OCI-LY7 (cell line): ENCODE measurements around the gene ATP6V0B. TPM values are rescaled to one million over a fixed set of nuclear protein-coding genes. Genes with fewer than 3 reads are reported as not detected.

Source experiments
- BruUV-seq: library from RNA; stranded (reverse); fragments of 400-500 nt; replicated peaks from 2 replicates; lab custom pipeline; 2021; lab: Mats Ljungman, UMichigan
- CTCF ChIA-PET: fragments of 300-600 bp; sonication (Branson Sonifier 250); formaldehyde crosslinking; loops from one replicate; lab custom pipeline; 2022; ENCODE audit warnings: antibody characterized with exemption; ENCODE audit not compliant: unreplicated experiment; lab: Charles Lee
- POLR2A ChIA-PET: fragments of 300-600 bp; sonication (Branson Sonifier 250); formaldehyde crosslinking; loops from one replicate; lab custom pipeline; 2022; ENCODE audit warnings: antibody characterized with exemption; lab: Charles Lee
- DNase-seq: peaks from one replicate; pipeline ENCODE4 v3.0.0-alpha.2; 2015; ENCODE audit warnings: low spot score
- H2AFZ ChIP-seq: fragments of 200-600 bp; sonication (generic), shearing (Covaris generic); 2 replicates; pipeline ENCODE4 v1.6.1; 2014; ENCODE audit warnings: mild to moderate bottlenecking, antibody characterized with exemption, low read length, moderate library complexity
- H3K27ac ChIP-seq: fragments of 200-600 bp; sonication (generic); 2 replicates; pipeline ENCODE4 v1.5.1; 2014; ENCODE audit warnings: mixed run types, low read depth, mild to moderate bottlenecking, moderate library complexity, low read length, inconsistent platforms; ENCODE audit not compliant: poor library complexity, severe bottlenecking
- H3K36me3 ChIP-seq: fragments of 200-600 bp; sonication (generic); 2 replicates; pipeline ENCODE4 v1.6.1; 2014; ENCODE audit warnings: mild to moderate bottlenecking, antibody characterized with exemption, low read length, moderate library complexity, mixed read lengths; ENCODE audit not compliant: insufficient read depth
- H3K4me1 ChIP-seq: fragments of 200-600 bp; sonication (generic); 2 replicates; pipeline ENCODE4 v1.5.1; 2014; ENCODE audit warnings: mild to moderate bottlenecking, low read length; ENCODE audit not compliant: insufficient read depth, poor library complexity, severe bottlenecking
- H3K4me2 ChIP-seq: fragments of 200-600 bp; sonication (generic); 2 replicates; pipeline ENCODE4 v1.6.1; 2014; ENCODE audit warnings: mild to moderate bottlenecking, low read length
- H3K4me3 ChIP-seq: fragments of 200-600 bp; sonication (generic); 2 replicates; pipeline ENCODE4 v1.5.1; 2014; ENCODE audit warnings: mild to moderate bottlenecking, low read depth, low read length; ENCODE audit not compliant: poor library complexity, severe bottlenecking
- H3K79me2 ChIP-seq: fragments of 200-600 bp; sonication (generic); 2 replicates; pipeline ENCODE4 v1.6.1; 2016; ENCODE audit warnings: low read depth, mild to moderate bottlenecking, low read length, moderate library complexity, mixed read lengths; ENCODE audit not compliant: insufficient read depth
- H3K9me2 ChIP-seq: fragments of 200-600 bp; sonication (generic); 2 replicates; pipeline ENCODE4 v1.6.1; 2016; ENCODE audit warnings: mild to moderate bottlenecking, low read length, mixed read lengths; ENCODE audit not compliant: insufficient read depth
- H3K9me3 ChIP-seq: fragments of 200-600 bp; sonication (generic); 2 replicates; pipeline ENCODE4 v1.6.1; 2014; ENCODE audit warnings: mild to moderate bottlenecking, mixed run types, low read length, mixed read lengths
- H4K20me1 ChIP-seq: fragments of 200-600 bp; sonication (generic); 2 replicates; pipeline ENCODE4 v1.6.1; 2014; ENCODE audit warnings: mild to moderate bottlenecking, antibody characterized with exemption, low read length, moderate library complexity, mixed read lengths; ENCODE audit not compliant: insufficient read depth
- EZH2phosphoT487 ChIP-seq: fragments of 200-600 bp; sonication (generic); IDR thresholded peaks from 2 replicates; pipeline ENCODE4 v1.6.1; 2018; ENCODE audit warnings: low read depth, borderline replicate concordance, mild to moderate bottlenecking, mixed run types, antibody characterized with exemption, low read length, moderate library complexity, mixed read lengths
- intact Hi-C: fragments of 100-400 bp; cut with micrococcal nuclease; formaldehyde crosslinking; loops from one replicate; pipeline ENCODE4 v1.10.0; 2022; ENCODE audit not compliant: unreplicated experiment
- total RNA-seq, 2 experiments: library from RNA; depleted of rRNA in 1 of 2; stranded (reverse); fragments of >200 nt in 1 of 2; shearing (Covaris generic) in 1 of 2; gene quantifications; 2 replicates each; pipeline ENCODE4 v1.2.3, GENCODE V29; 2014 to 2022
- TF ChIP-seq, protein P1 (sequence below): fragments of 200-600 bp; sonication (generic); conservative IDR thresholded peaks from 2 replicates; pipeline ENCODE4 v1.5.1; 2014; ENCODE audit warnings: mild to moderate bottlenecking, antibody characterized with exemption, low read length, moderate library complexity, mixed read lengths

Gene ATP6V0B
- total RNA-seq, 2 experiments from 2014 or later: 68.4 to 97.1 TPM

DNA sequence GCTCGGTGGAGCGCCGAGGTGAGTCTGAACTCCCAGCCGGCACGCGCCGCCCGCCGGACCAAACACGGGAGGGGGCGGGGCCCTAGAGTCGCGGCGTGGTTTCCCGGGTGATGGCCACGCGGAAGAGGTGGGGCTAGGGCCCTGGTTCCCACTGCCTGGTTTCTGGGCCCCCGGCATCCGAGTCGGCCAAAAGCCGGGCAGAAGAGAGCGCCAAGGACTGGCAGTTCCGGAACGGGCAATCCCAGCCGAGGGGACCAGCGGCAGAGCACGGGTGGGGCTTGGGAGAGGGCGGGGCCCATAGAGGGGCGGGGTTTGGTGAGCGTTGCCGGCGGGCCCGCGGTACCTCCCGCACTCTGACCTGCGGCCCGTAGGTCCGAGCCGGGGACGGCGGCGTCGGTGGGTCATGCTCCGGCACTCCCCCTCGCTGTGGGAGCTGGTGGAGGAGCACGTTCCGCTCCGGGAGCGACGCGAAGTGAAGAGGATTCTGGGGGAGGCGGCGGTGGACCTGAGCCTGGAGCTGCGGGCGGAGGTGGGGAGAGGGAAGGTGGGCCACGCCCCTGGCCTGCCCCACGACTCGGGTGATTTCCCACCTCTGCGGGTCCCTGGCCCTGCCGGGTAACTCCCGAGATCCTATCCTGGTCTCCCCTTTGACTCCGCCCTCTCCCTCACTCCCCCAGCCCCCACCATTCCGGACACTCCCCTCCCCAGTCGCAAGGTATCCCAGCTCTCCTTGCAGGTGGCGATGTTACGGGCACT, 16.9 kb downstream of the ATP6V0B start, which contains the start of gene CCDC24:
TSS of gene CCDC24 (plus strand) at position 124 of the 756 bp plus-strand sequence. CDS start at position 404, 280 bp downstream.
- no peak within 1 kb of the TSS for H3K27ac ChIP-seq
- no peaks in the 10 kb centered on the region for H3K36me3 ChIP-seq
- peaks cover 28% of the 10 kb centered on the region for H3K4me1 ChIP-seq
- H4K20me1 ChIP-seq: no peaks in the 10 kb centered on the region
- TF ChIP-seq EZH2phosphoT487: no peak
- TF ChIP-seq, protein P1, sequence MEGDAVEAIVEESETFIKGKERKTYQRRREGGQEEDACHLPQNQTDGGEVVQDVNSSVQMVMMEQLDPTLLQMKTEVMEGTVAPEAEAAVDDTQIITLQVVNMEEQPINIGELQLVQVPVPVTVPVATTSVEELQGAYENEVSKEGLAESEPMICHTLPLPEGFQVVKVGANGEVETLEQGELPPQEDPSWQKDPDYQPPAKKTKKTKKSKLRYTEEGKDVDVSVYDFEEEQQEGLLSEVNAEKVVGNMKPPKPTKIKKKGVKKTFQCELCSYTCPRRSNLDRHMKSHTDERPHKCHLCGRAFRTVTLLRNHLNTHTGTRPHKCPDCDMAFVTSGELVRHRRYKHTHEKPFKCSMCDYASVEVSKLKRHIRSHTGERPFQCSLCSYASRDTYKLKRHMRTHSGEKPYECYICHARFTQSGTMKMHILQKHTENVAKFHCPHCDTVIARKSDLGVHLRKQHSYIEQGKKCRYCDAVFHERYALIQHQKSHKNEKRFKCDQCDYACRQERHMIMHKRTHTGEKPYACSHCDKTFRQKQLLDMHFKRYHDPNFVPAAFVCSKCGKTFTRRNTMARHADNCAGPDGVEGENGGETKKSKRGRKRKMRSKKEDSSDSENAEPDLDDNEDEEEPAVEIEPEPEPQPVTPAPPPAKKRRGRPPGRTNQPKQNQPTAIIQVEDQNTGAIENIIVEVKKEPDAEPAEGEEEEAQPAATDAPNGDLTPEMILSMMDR: no peak
- intact Hi-C loops: loop anchor here (1.0 to 2.0 kb wide), 2 partner anchors 17 to 39 kb away; partner anchors contain the start of gene ATP6V0B
- no peaks in the 10 kb centered on the region for H3K9me3 ChIP-seq
- CTCF ChIA-PET: interaction anchor here (0.9 to 1.2 kb wide), 2 partner anchors 16 to 49 kb away, joined by 3 to 4 read pairs; partner anchors contain the start of gene ATP6V0B
- POLR2A ChIA-PET: no interaction called here
- BruUV-seq: no TSS peak
- peak; percentile 71 for DNase-seq
- H3K9me2 ChIP-seq: no peaks in the 10 kb centered on the region
- peak within 1 kb of the TSS; percentile 83 for H3K4me2 ChIP-seq
- no peaks in the 10 kb centered on the region for H3K79me2 ChIP-seq
- H2AFZ ChIP-seq: peak within 1 kb of the TSS; percentile 90
- H3K4me3 ChIP-seq: peak within 1 kb of the TSS; percentile 71

DNA sequence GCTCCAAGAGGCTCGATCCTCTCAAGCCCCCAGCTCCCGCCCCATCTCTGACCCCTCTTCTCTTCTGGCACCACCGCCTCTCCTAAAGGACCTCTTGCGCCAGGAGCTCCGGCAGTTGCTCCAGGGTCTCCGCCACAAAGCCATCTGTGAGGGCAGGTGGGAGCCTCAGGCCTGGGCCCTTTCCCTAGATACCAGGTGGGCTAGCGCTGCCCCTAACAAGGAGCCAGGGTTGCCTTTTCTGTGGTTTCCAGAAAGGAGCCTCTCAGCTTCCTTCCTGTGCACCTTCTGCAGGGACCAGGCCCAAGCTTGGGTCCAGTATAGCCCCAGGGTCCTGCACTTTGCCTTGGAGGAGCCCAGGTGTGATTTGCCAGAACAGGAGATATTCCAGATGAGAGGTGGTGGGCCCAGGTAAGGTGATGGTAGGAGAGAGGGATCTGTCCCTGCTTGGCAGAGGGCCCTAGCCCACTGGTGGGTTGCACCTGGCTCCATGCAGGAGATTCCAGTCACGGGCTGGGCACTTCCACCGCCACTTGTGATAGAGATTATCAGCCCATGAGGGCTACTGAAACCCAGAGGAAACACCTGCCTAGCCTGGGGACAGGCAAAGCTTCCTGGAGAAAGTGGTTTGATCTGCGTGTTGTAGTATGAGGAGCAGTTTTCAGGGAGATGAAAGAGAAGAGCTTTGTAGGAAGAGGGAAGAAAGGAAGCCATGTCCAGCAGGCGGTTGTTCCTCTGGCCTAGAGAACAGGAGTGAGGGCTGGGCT, 17.7 kb downstream of the ATP6V0B start:
- no peaks in the 10 kb centered on the region for H3K36me3 ChIP-seq
- no peaks in the 10 kb centered on the region for H3K9me3 ChIP-seq
- H3K4me2 ChIP-seq: peak overlapping the region; percentile 83
- H2AFZ ChIP-seq: peak overlapping the region; percentile 90; the same call in 1 of the 2 replicates
- intact Hi-C loops: no loop called here
- BruUV-seq: no TSS peak
- H3K4me1 ChIP-seq: peaks cover 28% of the 10 kb centered on the region
- TF ChIP-seq, protein P1: no peak
- TF ChIP-seq EZH2phosphoT487: no peak
- no peaks in the 10 kb centered on the region for H3K9me2 ChIP-seq
- no peak for DNase-seq
- no peaks in the 10 kb centered on the region for H3K79me2 ChIP-seq
- H3K4me3 ChIP-seq: peak overlapping the region; percentile 71
- POLR2A ChIA-PET: interaction anchor here (0.6 to 1.3 kb wide), 2 partner anchors 9 to 820 kb away, joined by 3 to 4 read pairs; partner anchors contain the start of genes CFAP57 and EBNA1BP2
- CTCF ChIA-PET: interaction anchor here (1.2 kb wide), 1 partner anchor 17 kb away, joined by 3 read pairs; the partner anchor contains the start of gene ATP6V0B
- no peak overlapping the region for H3K27ac ChIP-seq
- no peaks in the 10 kb centered on the region for H4K20me1 ChIP-seq
